GM23248 (cell line): ENCODE results near the gene RAF1.

Experiments
- EZH2 ChIP-seq: fragments of 200-600 bp; sonication (generic); IDR thresholded peaks from 2 replicates; pipeline ENCODE4 v1.6.1; 2018; ENCODE audit warnings: antibody characterized with exemption, mild to moderate bottlenecking; ENCODE audit not compliant: insufficient read depth, poor library complexity, severe bottlenecking
- EZH2phosphoT487 ChIP-seq: fragments of 200-600 bp; sonication (generic); IDR thresholded peaks from 2 replicates; pipeline ENCODE4 v1.6.1; 2018; ENCODE audit warnings: antibody characterized with exemption, moderate library complexity, mild to moderate bottlenecking, low read depth; ENCODE audit not compliant: insufficient read depth

DNA sequence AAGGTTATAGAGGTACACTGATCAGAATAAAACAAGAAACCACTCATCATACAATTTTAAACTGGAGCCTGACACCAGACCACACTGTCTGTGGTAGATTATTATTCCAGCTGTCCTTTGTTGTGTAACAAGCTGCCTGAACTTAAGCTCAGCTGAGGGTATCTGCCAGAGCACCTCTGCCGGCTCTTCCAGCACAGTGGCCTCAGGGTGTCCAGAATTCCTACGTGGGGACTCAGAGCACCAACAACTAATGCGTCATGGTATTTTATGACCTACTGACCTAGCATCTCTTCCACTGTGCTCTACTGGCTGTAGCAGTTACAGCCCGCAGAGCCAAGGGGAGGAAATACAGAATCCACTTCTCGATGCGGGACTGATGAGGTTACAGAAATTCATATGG lies 15.6 kb upstream of the RAF1 start:
- TF ChIP-seq EZH2: no peak
- no peak for TF ChIP-seq EZH2phosphoT487
